Mesothelial cell of epicardium (in vitro differentiated cells): ENCODE data around the gene SLC6A6. TPM values are rescaled to one million over a fixed set of nuclear protein-coding genes. Genes with fewer than 3 reads are reported as not detected.

Experiments used
- DNase-seq, 2 experiments: peaks; one replicate each; pipeline ENCODE4 v3.0.0; 2021; ENCODE audit warnings: low spot score in 2 of 2; ENCODE audit not compliant: unreplicated experiment in 2 of 2
- H3K27ac Mint-ChIP-seq: 2 replicates; pipeline ENCODE4 v1.8.0; 2021; ENCODE audit warnings: mixed read lengths
- H3K27me3 Mint-ChIP-seq: 2 replicates; pipeline ENCODE4 v1.8.0; 2021; ENCODE audit warnings: low read depth, mixed read lengths
- H3K36me3 Mint-ChIP-seq: 2 replicates; pipeline ENCODE4 v1.8.0; 2021; ENCODE audit warnings: mixed read lengths
- H3K4me1 Mint-ChIP-seq: 2 replicates; pipeline ENCODE4 v1.8.0; 2021; ENCODE audit warnings: mixed read lengths
- H3K4me3 Mint-ChIP-seq: 2 replicates; pipeline ENCODE4 v1.8.0; 2021; ENCODE audit warnings: mild to moderate bottlenecking, moderate library complexity, mixed read lengths
- H3K9me3 Mint-ChIP-seq: 2 replicates; pipeline ENCODE4 v1.8.0; 2021; ENCODE audit warnings: mixed read lengths
- CTCF ChIP-seq: fragments of 200-600 bp; sonication (generic); IDR thresholded peaks from one replicate; pipeline ENCODE4 v1.5.0; 2021; ENCODE audit warnings: antibody characterized with exemption; ENCODE audit not compliant: unreplicated experiment
- total RNA-seq: library from RNA; stranded (reverse); gene quantifications from 3 replicates; pipeline ENCODE4 v1.2.1, GENCODE V29; 2021

SLC6A6 gene
- total RNA-seq, 1 donor from 2014 or later: 21.2 TPM

GRCh38 chr3:14374444-14374883 lies 27.9 kb upstream of the SLC6A6 start:
- H3K27ac Mint-ChIP-seq: peak overlapping the region; percentile 81
- TF ChIP-seq CTCF: no peak
- H3K9me3 Mint-ChIP-seq: no peaks in the 10 kb centered on the region
- peaks cover 29% of the 10 kb centered on the region for H3K4me1 Mint-ChIP-seq
- H3K4me3 Mint-ChIP-seq: no peak overlapping the region
- H3K27me3 Mint-ChIP-seq: no peaks in the 10 kb centered on the region
- H3K36me3 Mint-ChIP-seq: no peaks in the 10 kb centered on the region
- DNase-seq: no peak

GRCh38 chr3:14375192-14375591 lies 27.2 kb upstream of the SLC6A6 start:
- peaks cover 29% of the 10 kb centered on the region for H3K4me1 Mint-ChIP-seq
- no peaks in the 10 kb centered on the region for H3K36me3 Mint-ChIP-seq
- TF ChIP-seq CTCF: no peak
- no peaks in the 10 kb centered on the region for H3K9me3 Mint-ChIP-seq
- H3K4me3 Mint-ChIP-seq: no peak overlapping the region
- H3K27me3 Mint-ChIP-seq: no peaks in the 10 kb centered on the region
- DNase-seq: no peak
- H3K27ac Mint-ChIP-seq: no peak overlapping the region

GRCh38 chr3:14376348-14377043 lies 25.9 kb upstream of the SLC6A6 start:
- Mint-ChIP-seq H3K36me3 (no peaks in the 10 kb centered on the region), H3K27ac (no peak overlapping the region), H3K27me3 (no peaks in the 10 kb centered on the region), H3K4me3 (no peak overlapping the region), H3K4me1 (peaks cover 29% of the 10 kb centered on the region), H3K9me3 (no peaks in the 10 kb centered on the region)
- DNase-seq: no peak
- no peak for TF ChIP-seq CTCF

GRCh38 chr3:14377044-14377837 lies 25.2 kb upstream of the SLC6A6 start:
- H3K9me3 Mint-ChIP-seq: no peaks in the 10 kb centered on the region
- H3K36me3 Mint-ChIP-seq: no peaks in the 10 kb centered on the region
- no peak overlapping the region for H3K4me3 Mint-ChIP-seq
- DNase-seq: no peak
- no peaks in the 10 kb centered on the region for H3K27me3 Mint-ChIP-seq
- peaks cover 22% of the 10 kb centered on the region for H3K4me1 Mint-ChIP-seq
- H3K27ac Mint-ChIP-seq: no peak overlapping the region
- no peak for TF ChIP-seq CTCF

GRCh38 chr3:14377838-14378169 lies 24.6 kb upstream of the SLC6A6 start:
- H3K27ac Mint-ChIP-seq: no peak overlapping the region
- peaks cover 18% of the 10 kb centered on the region for H3K4me1 Mint-ChIP-seq
- no peak for TF ChIP-seq CTCF

More at GRCh38 chr3:14377838-14378169, 24.6 kb upstream of the SLC6A6 start:
- Mint-ChIP-seq H3K9me3 (no peaks in the 10 kb centered on the region), H3K4me3 (no peak overlapping the region), H3K36me3 (no peaks in the 10 kb centered on the region), H3K27me3 (no peaks in the 10 kb centered on the region)
- DNase-seq: no peak
